HepG2 (cell line): ENCODE data around the gene APOA1. TPM values are rescaled to one million over a fixed set of nuclear protein-coding genes. Genes with fewer than 3 reads are reported as not detected.

Experiments used
- ATAC-seq: fragments of 200-7000 bp; cut with Tn5 transposase; 3 replicates; pipeline ENCODE4 v1.9.1; 2020; ENCODE audit warnings: mild to moderate bottlenecking, moderate library complexity
- BruUV-seq: library from RNA; stranded (reverse); fragments of 400-500 nt; replicated peaks from 2 replicates; lab custom pipeline; 2021; lab: Mats Ljungman, UMichigan
- CTCF ChIA-PET: fragments of 300-600 bp; formaldehyde crosslinking; extraction: SDS; loops from one replicate; lab custom pipeline; 2021; ENCODE audit warnings: low total read pairs, inconsistent platforms, low intra/inter-chr PET ratio; lab: Yijun Ruan, JAX
- POLR2A ChIA-PET: fragments of 350-600 bp; sonication (Branson Sonifier 250); formaldehyde crosslinking; loops from one replicate; lab custom pipeline; 2020; ENCODE audit warnings: antibody characterized with exemption, inconsistent platforms; lab: Yijun Ruan, JAX
- DNase-seq: peaks from one replicate; pipeline ENCODE4 v3.0.0-alpha.2; 2015; ENCODE audit warnings: low spot score
- FAIRE-seq: peaks from 3 replicates; lab custom pipeline; 2011; peaks lifted over from hg19 to GRCh38; lab: Jason Lieb, UNC
- H2AFZ ChIP-seq: one replicate; pipeline ENCODE4 v1.6.1; 2011; ENCODE audit warnings: low read length, inconsistent platforms
- H3K27ac ChIP-seq: fragments of 300-600 bp; 3 replicates; pipeline ENCODE4 v1.8.0; 2011; ENCODE audit warnings: mixed run types, mild to moderate bottlenecking, mixed read lengths, low read length, inconsistent platforms; ENCODE audit not compliant: insufficient read depth; ENCODE audit errors: extremely low read length
- H3K27me3 ChIP-seq, 2 experiments: fragments of 200-600 bp in 1 of 2; 2 replicates in 1 of 2; 3 replicates in 1 of 2; pipeline versions ENCODE4 v1.6.0 to v1.8.0; 2011; ENCODE audit warnings: low read length in 2 of 2, mild to moderate bottlenecking in 2 of 2, moderate library complexity in 2 of 2, inconsistent platforms in 1 of 2; ENCODE audit not compliant: insufficient read depth in 2 of 2, control insufficient read depth in 1 of 2
- H3K36me3 ChIP-seq, 2 experiments: fragments of 200-600 bp in 1 of 2; replicated peaks in 1 of 2; 2 replicates in 1 of 2; 3 replicates in 1 of 2; pipeline versions ENCODE4 v1.5.1 to v1.8.0; 2011; ENCODE audit warnings: low read length in 2 of 2, inconsistent platforms in 1 of 2; ENCODE audit not compliant: insufficient read depth in 2 of 2, control insufficient read depth in 1 of 2
- H3K4me1 ChIP-seq: 2 replicates; pipeline ENCODE4 v1.5.1; 2012; ENCODE audit warnings: low read length, inconsistent platforms; ENCODE audit not compliant: insufficient read depth
- H3K4me2 ChIP-seq: 2 replicates; pipeline ENCODE4 v1.6.0; 2011; ENCODE audit warnings: low read depth, low read length, inconsistent platforms
- H3K4me3 ChIP-seq, 3 experiments: fragments of 200-600 bp in 1 of 3; sonication (generic), shearing (Covaris generic) in 1 of 3; replicated peaks in 1 of 3; 2 replicates each; pipeline ENCODE4 v1.5.1; 2011 to 2016; ENCODE audit warnings: low read length in 3 of 3, inconsistent platforms in 2 of 3, low read depth in 2 of 3, mild to moderate bottlenecking in 2 of 3, control low read depth in 1 of 3, mixed read lengths in 1 of 3; ENCODE audit not compliant: insufficient read depth in 1 of 3
- H3K79me2 ChIP-seq: one replicate; pipeline ENCODE4 v1.6.1; 2011; ENCODE audit warnings: low read length, inconsistent platforms; ENCODE audit not compliant: insufficient read depth
- H3K9ac ChIP-seq: 2 replicates; pipeline ENCODE4 v1.6.0; 2011; ENCODE audit warnings: mild to moderate bottlenecking, low read depth, low read length, inconsistent platforms; ENCODE audit not compliant: insufficient read depth
- H3K9me3 ChIP-seq: 2 replicates; pipeline ENCODE4 v1.5.1; 2012; ENCODE audit warnings: mild to moderate bottlenecking, low read length
- H4K20me1 ChIP-seq: 2 replicates; pipeline ENCODE4 v1.6.0; 2011; ENCODE audit warnings: inconsistent platforms, mild to moderate bottlenecking, low read length, moderate library complexity; ENCODE audit not compliant: insufficient read depth
- AGO1 ChIP-seq: fragments of 200-400 bp; formaldehyde crosslinking; IDR thresholded peaks from 2 replicates; pipeline ENCODE4 v1.6.1; 2017; ENCODE audit warnings: mild to moderate bottlenecking, low read depth, low read length, moderate library complexity; ENCODE audit not compliant: poor library complexity, severe bottlenecking
- CERS6 ChIP-seq: sonication (generic); formaldehyde crosslinking; IDR thresholded peaks from 2 replicates; pipeline ENCODE4 v1.5.0; 2020; ENCODE audit warnings: missing genetic modification reagents
- GFI1 ChIP-seq: sonication (generic); formaldehyde crosslinking; IDR thresholded peaks from 2 replicates; pipeline ENCODE4 v1.5.0; 2020; ENCODE audit warnings: missing genetic modification reagents, mild to moderate bottlenecking, borderline replicate concordance
- MAX ChIP-seq: IDR thresholded peaks from 2 replicates; pipeline ENCODE4 v1.6.1; 2012; ENCODE audit warnings: inconsistent platforms
- MED1 ChIP-seq: sonication (generic); formaldehyde crosslinking; IDR thresholded peaks from 2 replicates; pipeline ENCODE4 v1.4.0; 2020; ENCODE audit warnings: missing genetic modification reagents
- PPARG ChIP-seq: conservative IDR thresholded peaks from 2 replicates; pipeline ENCODE4 v1.6.1; 2016; ENCODE audit warnings: missing biosample characterization, missing genetic modification reagents
- SIX4 ChIP-seq: sonication (generic); formaldehyde crosslinking; IDR thresholded peaks from 2 replicates; pipeline ENCODE4 v1.4.0; 2020; ENCODE audit warnings: missing genetic modification reagents
- SMYD3 ChIP-seq: sonication (generic); formaldehyde crosslinking; IDR thresholded peaks from 2 replicates; pipeline ENCODE4 v1.8.1; 2023; ENCODE audit warnings: mild to moderate bottlenecking, missing genetic modification reagents
- SSRP1 ChIP-seq: IDR thresholded peaks from 2 replicates; pipeline ENCODE4 v1.6.1; 2016; ENCODE audit warnings: control low read depth
- THYN1 ChIP-seq: sonication (generic); formaldehyde crosslinking; IDR thresholded peaks from 2 replicates; pipeline ENCODE4 v1.8.1; 2023; ENCODE audit warnings: low read depth, mild to moderate bottlenecking, moderate library complexity, missing genetic modification reagents, borderline replicate concordance
- ZBTB42 ChIP-seq: sonication (generic); formaldehyde crosslinking; IDR thresholded peaks from 2 replicates; pipeline ENCODE4 v1.5.0; 2020; ENCODE audit warnings: mild to moderate bottlenecking, missing genetic modification reagents
- ZKSCAN1 ChIP-seq: fragments of 150-350 bp; IDR thresholded peaks from 2 replicates; pipeline ENCODE4 v1.6.1; 2014; ENCODE audit warnings: low read length
- ZNF33A ChIP-seq: sonication (generic); formaldehyde crosslinking; IDR thresholded peaks from 2 replicates; pipeline ENCODE4 v1.5.1; 2020; ENCODE audit warnings: missing genetic modification reagents, mild to moderate bottlenecking, moderate library complexity, borderline replicate concordance
- ZNF562 ChIP-seq: sonication (generic); formaldehyde crosslinking; IDR thresholded peaks from 2 replicates; pipeline ENCODE4 v1.8.0; 2022; ENCODE audit warnings: missing genetic modification reagents, borderline replicate concordance
- ZNF569 ChIP-seq: sonication (generic); formaldehyde crosslinking; IDR thresholded peaks from 2 replicates; pipeline ENCODE4 v1.5.0; 2020; ENCODE audit warnings: mild to moderate bottlenecking, missing genetic modification reagents, moderate library complexity, borderline replicate concordance
- ZNF790 ChIP-seq: sonication (generic); formaldehyde crosslinking; IDR thresholded peaks from 2 replicates; pipeline ENCODE4 v1.8.0; 2022; ENCODE audit warnings: missing genetic modification reagents, mild to moderate bottlenecking, borderline replicate concordance
- WGBS: methylation state at CpG from one replicate; pipeline ENCODE4 v1.1.6; 2017; ENCODE audit warnings: low lambda C conversion rate; 5-methylcytosine and 5-hydroxymethylcytosine counted together
- in situ Hi-C: cut with HindIII; loops from 2 replicates; pipeline ENCODE4 v1.10.0; 2017; ENCODE audit warnings: low pct_unique_long_range_greater_than_20kb; ENCODE audit not compliant: extremely low pct_ligation_motif_present
- intact Hi-C: fragments of 100-400 bp; cut with micrococcal nuclease; formaldehyde crosslinking; loops from one replicate; pipeline ENCODE4 v1.10.0; 2022; ENCODE audit not compliant: unreplicated experiment
- polyA plus RNA-seq, 8 experiments: library from polyadenylated mRNA; depleted of rRNA in 3 of 8; stranded (reverse) in 7 of 8; unstranded in 1 of 8; fragments of >200 nt; fragmentation: Illumina TruSeq in 4 of 8; extraction: Trizol in 4 of 8; gene quantifications; 2 replicates each; pipeline versions ENCODE4 v1.2.1 to v1.2.3, GENCODE V29; 2011 to 2016; ENCODE audit warnings: low read depth in 4 of 8, missing spikeins in 1 of 8, mixed read lengths in 1 of 8; ENCODE audit not compliant: insufficient read depth in 1 of 8
- total RNA-seq, 5 experiments: library from RNA; depleted of rRNA; stranded (reverse); fragments of >200 nt; fragmentation: Illumina TruSeq; extraction: Trizol; gene quantifications; 2 replicates each; pipeline ENCODE4 v1.2.3, GENCODE V29; 2016; ENCODE audit warnings: low read depth in 1 of 5
- TF ChIP-seq, protein P1 (sequence below): sonication (generic); formaldehyde crosslinking; IDR thresholded peaks from 2 replicates; pipeline ENCODE4 v1.5.0; 2020; ENCODE audit warnings: missing genetic modification reagents

Gene APOA1
- total and polyA plus RNA-seq, 2 of the 13 experiments (the other 11 are each of a cell fraction or from before 2014, with no cell fraction given) = 1,973 to 5,485 TPM

GRCh38 chr11:116865696-116866095 lies 28.3 kb upstream of the APOA1 start:
- CTCF ChIA-PET = no interaction called here
- Histone ChIP-seq H3K27ac (no peak overlapping the region), H3K4me1 (peaks cover 17% of the 10 kb centered on the region), H3K4me3 (no peak overlapping the region), H4K20me1 (no peaks in the 10 kb centered on the region), H2AFZ (no peak overlapping the region), H3K9ac (no peak overlapping the region), H3K36me3 (peaks cover 26 to 80% of the 10 kb centered on the region in 2 experiments), H3K9me3 (no peaks in the 10 kb centered on the region), H3K4me2 (no peak overlapping the region), H3K79me2 (no peaks in the 10 kb centered on the region), H3K27me3 (no peaks in the 10 kb centered on the region)
- POLR2A ChIA-PET = no interaction called here
- in situ Hi-C loops = no loop called here
- intact Hi-C loops = no loop called here
- 100% methylated on average over 1 of the region's 1 CpG for WGBS
- no peak for FAIRE-seq
- TF ChIP-seq MED1 (CRISPR knock-in tag) = no peak
- TF ChIP-seq SSRP1 (CRISPR knock-in tag) = no peak
- TF ChIP-seq, protein P1, sequence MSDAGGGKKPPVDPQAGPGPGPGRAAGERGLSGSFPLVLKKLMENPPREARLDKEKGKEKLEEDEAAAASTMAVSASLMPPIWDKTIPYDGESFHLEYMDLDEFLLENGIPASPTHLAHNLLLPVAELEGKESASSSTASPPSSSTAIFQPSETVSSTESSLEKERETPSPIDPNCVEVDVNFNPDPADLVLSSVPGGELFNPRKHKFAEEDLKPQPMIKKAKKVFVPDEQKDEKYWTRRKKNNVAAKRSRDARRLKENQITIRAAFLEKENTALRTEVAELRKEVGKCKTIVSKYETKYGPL = no peak
- TF ChIP-seq ZNF569 (CRISPR knock-in tag) = no peak
- no peak for TF ChIP-seq PPARG
- no peak for TF ChIP-seq CERS6 (CRISPR knock-in tag)
- TF ChIP-seq SIX4 (CRISPR knock-in tag) = no peak
- no peak for TF ChIP-seq ZNF790 (CRISPR knock-in tag)
- TF ChIP-seq AGO1 = no peak
- no peak for TF ChIP-seq SMYD3 (CRISPR knock-in tag)
- no peak for TF ChIP-seq ZBTB42 (CRISPR knock-in tag)
- no peak for TF ChIP-seq ZKSCAN1
- no peak for TF ChIP-seq GFI1 (CRISPR knock-in tag)
- no peak for TF ChIP-seq THYN1 (CRISPR knock-in tag)
- no peak for TF ChIP-seq MAX
- no peak for TF ChIP-seq ZNF562 (CRISPR knock-in tag)
- no peak for TF ChIP-seq ZNF33A
- DNase-seq = no peak
- ATAC-seq = no peak
- no TSS peak for BruUV-seq
